Endothelial cell of umbilical vein (primary cell): ENCODE results near the gene MMP25. TPM values are rescaled to one million over a fixed set of nuclear protein-coding genes. Genes with fewer than 3 reads are reported as not detected.

Experiments used
- BruUV-seq: library from RNA; stranded (reverse); fragments of 400-500 nt; replicated peaks from 2 replicates; lab custom pipeline; 2021; lab: Mats Ljungman, UMichigan
- CTCF ChIA-PET: fragments of 300-600, 350-600 bp; sonication (Branson Sonifier 250); formaldehyde crosslinking; loops from one replicate; lab custom pipeline; 2021; ENCODE audit warnings: antibody characterized with exemption, inconsistent platforms; lab: Charles Lee
- POLR2A ChIA-PET: fragments of 300-600, 350-600 bp; sonication (Branson Sonifier 250); formaldehyde crosslinking; loops from one replicate; lab custom pipeline; 2021; ENCODE audit warnings: antibody characterized with exemption, inconsistent platforms; lab: Charles Lee
- DNase-seq: peaks from one replicate; pipeline ENCODE4 v3.0.0-alpha.2; 2011; ENCODE audit warnings: low read depth, low spot score
- FAIRE-seq: peaks from 2 replicates; lab custom pipeline; 2011; peaks lifted over from hg19 to GRCh38; lab: Jason Lieb, UNC
- H2AFZ ChIP-seq: 2 replicates; pipeline ENCODE4 v1.6.0; 2012; ENCODE audit warnings: low read depth, low read length, control low read depth, inconsistent platforms
- H3K27ac ChIP-seq: 2 replicates; pipeline ENCODE4 v1.5.1; 2011; ENCODE audit warnings: low read depth, mild to moderate bottlenecking, control low read depth, low read length, moderate library complexity; ENCODE audit not compliant: insufficient read depth
- H3K27me3 ChIP-seq, 2 experiments: 2 replicates each; pipeline versions ENCODE4 v1.6.0 to v1.6.1; 2011; ENCODE audit warnings: low read length in 2 of 2, mixed read lengths in 1 of 2; ENCODE audit not compliant: control insufficient read depth in 2 of 2, insufficient read depth in 2 of 2
- H3K36me3 ChIP-seq, 2 experiments: 2 replicates in 1 of 2; 3 replicates in 1 of 2; pipeline ENCODE4 v1.5.1; 2011; ENCODE audit warnings: low read length in 2 of 2, mild to moderate bottlenecking in 1 of 2, moderate library complexity in 1 of 2; ENCODE audit not compliant: control insufficient read depth in 2 of 2, insufficient read depth in 2 of 2; ENCODE audit errors: extremely low read depth in 1 of 2
- H3K4me1 ChIP-seq: 3 replicates; pipeline ENCODE4 v1.5.1; 2011; ENCODE audit warnings: mild to moderate bottlenecking, low read length; ENCODE audit not compliant: control insufficient read depth, insufficient read depth; ENCODE audit errors: extremely low read depth
- H3K4me2 ChIP-seq: 2 replicates; pipeline ENCODE4 v1.6.1; 2011; ENCODE audit warnings: low read length, control low read depth, mixed read lengths; ENCODE audit not compliant: insufficient read depth
- H3K4me3 ChIP-seq, 3 experiments: fragments of 200-600 bp in 1 of 3; sonication (generic), shearing (Covaris generic) in 1 of 3; replicated peaks in 1 of 3; 2 replicates each; pipeline ENCODE4 v1.5.1; 2011 to 2016; ENCODE audit warnings: control low read depth in 3 of 3, low read length in 3 of 3, mild to moderate bottlenecking in 2 of 3, inconsistent platforms in 1 of 3, low read depth in 1 of 3, moderate library complexity in 1 of 3; ENCODE audit not compliant: insufficient read depth in 1 of 3
- H3K79me2 ChIP-seq: 2 replicates; pipeline ENCODE4 v1.6.0; 2012; ENCODE audit warnings: low read length, inconsistent platforms; ENCODE audit not compliant: control insufficient read depth, insufficient read depth
- H3K9ac ChIP-seq: replicated peaks from 2 replicates; pipeline ENCODE3; 2011; ENCODE audit warnings: low read length, control low read depth; ENCODE audit not compliant: insufficient read depth; ENCODE audit errors: extremely low read depth
- H3K9me1 ChIP-seq: replicated peaks from 3 replicates; pipeline ENCODE4 v1.6.0; 2011; ENCODE audit warnings: mild to moderate bottlenecking, low read length; ENCODE audit not compliant: control insufficient read depth, insufficient read depth; ENCODE audit errors: extremely low read depth
- H3K9me3 ChIP-seq: replicated peaks from 2 replicates; pipeline ENCODE4 v1.5.1; 2012; ENCODE audit warnings: low read length, inconsistent platforms; ENCODE audit not compliant: control insufficient read depth, insufficient read depth
- H4K20me1 ChIP-seq: replicated peaks from 2 replicates; pipeline ENCODE3; 2011; ENCODE audit warnings: mild to moderate bottlenecking, low read length; ENCODE audit not compliant: control insufficient read depth, insufficient read depth; ENCODE audit errors: extremely low read depth
- CTCF ChIP-seq, 2 donors: IDR thresholded peaks; 1 replicate in 1 of 2; 2 replicates in 1 of 2; pipeline ENCODE4 v1.5.1; 2011; ENCODE audit warnings: low read length in 2 of 2, mild to moderate bottlenecking in 2 of 2, moderate library complexity in 2 of 2, control low read depth in 1 of 2, inconsistent platforms in 1 of 2, low read depth in 1 of 2; ENCODE audit not compliant: insufficient read depth in 1 of 2; ENCODE audit errors: extremely low read depth in 1 of 2
- EZH2 ChIP-seq: IDR thresholded peaks from 2 replicates; pipeline ENCODE4 v1.6.1; 2012; ENCODE audit warnings: borderline replicate concordance, low read depth, mild to moderate bottlenecking, moderate library complexity, low read length, inconsistent platforms; ENCODE audit not compliant: severe bottlenecking
- FOS ChIP-seq: IDR thresholded peaks from 2 replicates; pipeline ENCODE4 v1.6.1; 2011; ENCODE audit warnings: mild to moderate bottlenecking, low read length, moderate library complexity, borderline replicate concordance; ENCODE audit not compliant: insufficient read depth
- GATA2 ChIP-seq: IDR thresholded peaks from 2 replicates; pipeline ENCODE4 v1.7.0; 2011; ENCODE audit warnings: low read depth, mild to moderate bottlenecking, moderate library complexity, mixed read lengths, low read length; ENCODE audit not compliant: insufficient read length, insufficient read depth
- JUN ChIP-seq: IDR thresholded peaks from 2 replicates; pipeline ENCODE4 v1.6.1; 2011; ENCODE audit warnings: borderline replicate concordance, low read depth; ENCODE audit not compliant: insufficient read length, insufficient read depth
- MAX ChIP-seq: IDR thresholded peaks from 2 replicates; pipeline ENCODE4 v1.6.1; 2011; ENCODE audit not compliant: insufficient read depth, insufficient read length
- MYC ChIP-seq: IDR thresholded peaks from one replicate; pipeline ENCODE4 v1.6.1; 2011; ENCODE audit warnings: mild to moderate bottlenecking, low read depth, low read length
- POLR2A ChIP-seq: IDR thresholded peaks from 2 replicates; pipeline ENCODE4 v1.6.1; 2012; ENCODE audit warnings: low read depth, mild to moderate bottlenecking, control low read depth, low read length
- POLR2AphosphoS5 ChIP-seq: IDR thresholded peaks from 2 replicates; pipeline ENCODE4 v1.6.1; 2012; ENCODE audit warnings: low read depth, mild to moderate bottlenecking, control low read depth, low read length, moderate library complexity; ENCODE audit not compliant: insufficient read depth
- dilution Hi-C: fragments of 300-500 bp; cut with MboI; formaldehyde crosslinking; loops from one replicate; pipeline ENCODE4 v1.15.0; 2019; ENCODE audit warnings: low sequenced_read_pairs; ENCODE audit not compliant: extremely low pct_ligation_motif_present
- intact Hi-C: fragments of 100-400 bp; cut with micrococcal nuclease; formaldehyde crosslinking; loops from one replicate; pipeline ENCODE4 v1.10.0; 2022
- polyA plus RNA-seq, 4 experiments: library from polyadenylated mRNA; depleted of rRNA in 3 of 4; stranded (reverse) in 3 of 4; unstranded in 1 of 4; fragments of >200 nt; gene quantifications; 2 replicates each; pipeline versions ENCODE4 v1.2.1 to v1.2.3, GENCODE V29; 2011 to 2012; ENCODE audit warnings: missing spikeins in 1 of 4
- total RNA-seq: library from RNA; stranded (reverse); gene quantifications from 2 replicates; pipeline ENCODE4 v1.2.3, GENCODE V29; 2021

Gene MMP25
- total and polyA plus RNA-seq, 2 donors (not counting 3 experiments of a cell fraction or from before 2014, with no cell fraction given), result 0.08 to 0.35 TPM

GRCh38 chr16:3049921-3050481, 3.6 kb downstream of the MMP25 start:
- Histone ChIP-seq H3K79me2 (no peaks in the 10 kb centered on the region), H3K27me3 (peaks cover 16 to 27% of the 10 kb centered on the region in 2 experiments), H4K20me1 (no peaks in the 10 kb centered on the region), H3K4me2 (no peak overlapping the region), H3K4me1 (peaks cover 2% of the 10 kb centered on the region), H3K27ac (no peak overlapping the region), H3K4me3 (no peak overlapping the region), H2AFZ (no peak overlapping the region), H3K36me3 (no peaks in the 10 kb centered on the region), H3K9ac (no peak overlapping the region), H3K9me3 (no peaks in the 10 kb centered on the region), H3K9me1 (no peaks in the 10 kb centered on the region)
- ChIA-PET POLR2A (no interaction called here), CTCF (interaction anchor here (3.4 to 14.7 kb wide), 2 partner anchors 19 to 80 kb away, joined by 13 to 200 read pairs; no protein-coding TSS in a partner anchor)
- TF ChIP-seq EZH2 (no peak), POLR2AphosphoS5 (no peak), GATA2 (no peak), FOS (no peak), CTCF (IDR thresholded peaks at IDR 0.05; ENCODE audit: extremely low read depth in 1 of 2, insufficient read depth in 1 of 2, low read depth in 1 of 2, low read length in 2 of 2) (no peak), POLR2A (no peak), JUN (no peak), MAX (no peak), MYC (no peak)
- BruUV-seq, result no TSS peak
- dilution Hi-C loops (no loop called here), intact Hi-C loops (no loop called here)
- no peak for FAIRE-seq
- no peak for DNase-seq
